SU-DHL-6 (cell line): ENCODE measurements around the gene CDYL2.

ENCODE experiments used
- H2AFZ ChIP-seq: fragments of 200-600 bp; sonication (generic); 2 replicates; pipeline ENCODE4 v1.6.1; 2014; ENCODE audit warnings: low read depth, mild to moderate bottlenecking, moderate library complexity, mixed read lengths, antibody characterized with exemption, low read length; ENCODE audit not compliant: severe bottlenecking
- H3F3A ChIP-seq: fragments of 200-600 bp; shearing (Covaris generic); 2 replicates; pipeline ENCODE4 v1.6.0; 2016; ENCODE audit warnings: antibody characterized with exemption, mild to moderate bottlenecking; ENCODE audit not compliant: insufficient read depth
- H3K27ac ChIP-seq: fragments of 200-600 bp; sonication (generic); 2 replicates; pipeline ENCODE4 v1.5.1; 2016; ENCODE audit warnings: low read depth, mild to moderate bottlenecking, low read length, moderate library complexity, mixed read lengths
- H3K27me3 ChIP-seq: fragments of 200-600 bp; sonication (generic), shearing (Covaris generic); 2 replicates; pipeline ENCODE4 v1.6.0; 2014; ENCODE audit warnings: mild to moderate bottlenecking, low read length
- H3K36me3 ChIP-seq: fragments of 200-600 bp; sonication (generic); 2 replicates; pipeline ENCODE4 v1.6.1; 2014; ENCODE audit warnings: mild to moderate bottlenecking, low read length, mixed read lengths
- H3K4me2 ChIP-seq: fragments of 300-600, 200-600 bp; shearing (Covaris generic), sonication (generic); 2 replicates; pipeline ENCODE4 v1.6.0; 2014; ENCODE audit warnings: low read length, low read depth, mild to moderate bottlenecking; ENCODE audit not compliant: poor library complexity, severe bottlenecking
- H3K4me3 ChIP-seq: fragments of 200-600 bp; sonication (generic); 2 replicates; pipeline ENCODE4 v1.5.1; 2014; ENCODE audit warnings: antibody characterized with exemption, low read length, mild to moderate bottlenecking, mixed read lengths; ENCODE audit not compliant: insufficient read depth, poor library complexity, severe bottlenecking
- H3K79me2 ChIP-seq: fragments of 200-600 bp; sonication (generic); 2 replicates; pipeline ENCODE4 v1.6.1; 2014; ENCODE audit warnings: mild to moderate bottlenecking, low read length, moderate library complexity; ENCODE audit not compliant: insufficient read depth
- H3K9ac ChIP-seq: fragments of 200-600 bp; sonication (generic); 2 replicates; pipeline ENCODE4 v1.7.0; 2014; ENCODE audit warnings: mild to moderate bottlenecking, low read length
- H3K9me2 ChIP-seq: fragments of 200-600 bp; sonication (generic); replicated peaks from 2 replicates; pipeline ENCODE4 v1.6.1; 2014; ENCODE audit warnings: low read length; ENCODE audit not compliant: insufficient read depth
- H3K9me3 ChIP-seq: fragments of 200-600 bp; sonication (generic); 2 replicates; pipeline ENCODE4 v1.6.1; 2014; ENCODE audit warnings: low read length, mixed read lengths; ENCODE audit not compliant: insufficient read depth
- H4K20me1 ChIP-seq: fragments of 200-600 bp; sonication (generic); 2 replicates; pipeline ENCODE4 v1.6.1; 2014; ENCODE audit warnings: low read depth, mild to moderate bottlenecking, antibody characterized with exemption, low read length, moderate library complexity, mixed read lengths
- CTCF ChIP-seq: fragments of 200-600 bp; sonication (generic); IDR thresholded peaks from one replicate; pipeline ENCODE4 v1.5.1; 2017; ENCODE audit warnings: antibody characterized with exemption, mild to moderate bottlenecking, low read length, moderate library complexity; ENCODE audit not compliant: insufficient read depth, poor library complexity, severe bottlenecking
- EZH2phosphoT487 ChIP-seq: fragments of 200-600 bp; sonication (generic), shearing (Covaris generic); conservative IDR thresholded peaks from 2 replicates; pipeline ENCODE4 v1.6.1; 2018; ENCODE audit warnings: mild to moderate bottlenecking, antibody characterized with exemption, low read length, moderate library complexity, mixed read lengths

The CDYL2 gene

GRCh38 chr16:80556481-80556880 is 247.9 kb downstream of the CDYL2 start:
- Histone ChIP-seq H3K9me2 (no peaks in the 10 kb centered on the region), H3K27me3 (no peaks in the 10 kb centered on the region), H2AFZ (no peak overlapping the region), H3K9ac (no peak overlapping the region), H3K36me3 (no peaks in the 10 kb centered on the region), H3K79me2 (no peaks in the 10 kb centered on the region), H3K4me3 (no peak overlapping the region), H3F3A (no peaks in the 10 kb centered on the region), H3K27ac (no peak overlapping the region), H3K4me2 (no peak overlapping the region), H4K20me1 (no peaks in the 10 kb centered on the region), H3K9me3 (no peaks in the 10 kb centered on the region)
- TF ChIP-seq EZH2phosphoT487 = no peak
- no peak for TF ChIP-seq CTCF

GRCh38 chr16:80554033-80554432 is 250.4 kb downstream of the CDYL2 start:
- Histone ChIP-seq H3K4me3 (no peak overlapping the region), H3K9me3 (no peaks in the 10 kb centered on the region), H3K79me2 (no peaks in the 10 kb centered on the region), H3K27me3 (no peaks in the 10 kb centered on the region), H3K4me2 (no peak overlapping the region), H3F3A (no peaks in the 10 kb centered on the region), H3K9ac (no peak overlapping the region), H2AFZ (no peak overlapping the region), H3K9me2 (no peaks in the 10 kb centered on the region), H3K36me3 (no peaks in the 10 kb centered on the region), H4K20me1 (no peaks in the 10 kb centered on the region), H3K27ac (no peak overlapping the region)
- TF ChIP-seq CTCF (no peak), EZH2phosphoT487 (no peak)

DNA sequence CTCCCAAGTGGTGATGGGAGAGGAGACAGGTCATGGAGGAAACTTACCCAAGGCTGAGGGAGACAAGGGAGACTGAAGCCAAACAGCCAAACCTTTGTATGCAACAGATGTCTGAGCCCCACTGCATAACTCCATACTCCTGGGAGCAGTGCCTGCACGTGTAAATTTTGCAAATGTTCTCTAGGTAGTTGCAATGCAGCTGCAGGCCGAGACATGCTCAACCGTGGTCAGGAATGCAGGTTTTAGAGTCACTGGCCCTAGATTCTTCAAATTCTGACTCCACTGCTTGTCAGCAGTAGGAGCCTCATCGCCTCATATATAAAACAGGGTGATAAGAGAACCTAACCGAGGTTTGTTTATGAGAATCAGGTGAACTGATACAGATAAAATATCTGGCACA is 252.1 kb downstream of the CDYL2 start:
- Histone ChIP-seq H3F3A (no peaks in the 10 kb centered on the region), H3K79me2 (no peaks in the 10 kb centered on the region), H3K9ac (no peak overlapping the region), H3K4me3 (no peak overlapping the region), H4K20me1 (no peaks in the 10 kb centered on the region), H2AFZ (no peak overlapping the region), H3K9me3 (no peaks in the 10 kb centered on the region), H3K4me2 (no peak overlapping the region), H3K36me3 (no peaks in the 10 kb centered on the region), H3K9me2 (no peaks in the 10 kb centered on the region), H3K27ac (no peak overlapping the region), H3K27me3 (no peaks in the 10 kb centered on the region)
- TF ChIP-seq CTCF = no peak
- TF ChIP-seq EZH2phosphoT487 = no peak
